NCI-H2081 treated with DMSO at 0.1 percent for 48 hours (cell line): Measurements from ENCODE around the gene RHBG.

Source experiments
- DNase-seq: peaks from one replicate; lab custom pipeline; 2025; lab: John Stamatoyannopoulos, UW

Gene RHBG

GRCh38 chr1:156424806-156425432 is 55.9 kb downstream of the RHBG start:
- no peak for DNase-seq

- no peak for DNase-seq
These were observed 56.9 kb downstream of the RHBG start for GRCh38 chr1:156425943-156426342.

- no peak for DNase-seq
These were observed 58.9 kb downstream of the RHBG start for GRCh38 chr1:156427957-156428356.

GRCh38 chr1:156428746-156429288 is 59.8 kb downstream of the RHBG start:
- no peak for DNase-seq

GRCh38 chr1:156429313-156430060 is 60.5 kb downstream of the RHBG start:
- DNase-seq = no peak

GRCh38 chr1:156430303-156430702 is 61.3 kb downstream of the RHBG start:
- no peak for DNase-seq

GRCh38 chr1:156430866-156431265 is 61.9 kb downstream of the RHBG start:
- DNase-seq = no peak

- no peak for DNase-seq
These were observed 62.4 kb downstream of the RHBG start for GRCh38 chr1:156431366-156431765.

- no peak for DNase-seq
These were observed 63.0 kb downstream of the RHBG start for GRCh38 chr1:156431769-156432668.

- no peak for DNase-seq
These were observed 63.6 kb downstream of the RHBG start for GRCh38 chr1:156432669-156433018.

GRCh38 chr1:156433032-156433431 is 64.0 kb downstream of the RHBG start:
- no peak for DNase-seq

- no peak for DNase-seq
These were observed 64.6 kb downstream of the RHBG start for GRCh38 chr1:156433602-156434001.
